Measurements from ENCODE around the gene PHYH. TPM values are rescaled to one million over a fixed set of nuclear protein-coding genes. Genes with fewer than 3 reads are reported as not detected.
A peak's percentile ranks its signal among the peaks of the same experiment; 100 is the strongest.

PHYH gene
- polyA plus RNA-seq, 3 donors = 5.5 to 19.6 (median 19.5) TPM

DNA sequence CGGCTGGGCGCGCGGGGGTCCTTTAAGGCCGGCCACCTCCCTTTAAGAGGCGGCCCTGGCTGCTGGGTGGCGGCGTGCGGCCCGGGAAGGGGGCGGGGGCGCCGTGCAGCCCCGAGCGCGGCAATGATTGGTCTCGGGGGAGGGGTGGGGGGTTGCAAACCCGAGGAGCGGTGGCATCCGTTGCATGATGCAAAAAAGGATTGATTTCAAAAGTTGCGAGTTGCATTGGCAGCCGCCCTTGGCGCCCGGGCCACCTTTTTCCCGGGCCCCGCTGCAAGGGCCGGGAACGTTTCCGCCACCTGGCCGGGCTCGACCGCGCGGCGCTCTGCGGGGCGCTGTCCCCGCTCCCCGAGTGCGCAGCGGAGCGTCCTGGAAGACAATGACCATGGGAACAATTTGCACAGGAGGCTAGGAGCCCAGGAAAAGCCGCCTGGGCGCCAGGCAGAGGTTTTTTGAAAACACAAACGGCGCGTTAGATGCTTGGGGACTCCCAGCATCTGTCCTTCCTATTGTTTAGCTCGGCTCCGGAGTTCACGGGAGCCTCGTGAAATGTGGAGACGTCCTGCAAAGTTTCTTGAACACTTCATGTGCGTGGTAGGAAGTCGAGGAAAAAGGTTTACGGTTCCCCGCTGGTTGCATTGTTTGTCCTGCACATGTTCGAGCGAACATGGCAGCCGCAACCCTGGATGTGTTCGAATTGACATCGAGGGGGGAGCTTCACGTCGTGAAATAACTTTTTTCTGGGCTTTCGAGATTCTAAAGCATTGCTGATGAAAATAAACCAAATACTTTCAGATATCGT, 48.6 kb upstream of the PHYH start, which contains the start of gene SEPHS1:
Gene SEPHS1 (minus strand): TSS at position 78 of the 802 bp plus-strand sequence. CDS start 3,343 bp downstream, outside the sequence.
- peak in 1 of 3 donors; percentile 32 for DNase-seq
- TF ChIP-seq, protein P1, sequence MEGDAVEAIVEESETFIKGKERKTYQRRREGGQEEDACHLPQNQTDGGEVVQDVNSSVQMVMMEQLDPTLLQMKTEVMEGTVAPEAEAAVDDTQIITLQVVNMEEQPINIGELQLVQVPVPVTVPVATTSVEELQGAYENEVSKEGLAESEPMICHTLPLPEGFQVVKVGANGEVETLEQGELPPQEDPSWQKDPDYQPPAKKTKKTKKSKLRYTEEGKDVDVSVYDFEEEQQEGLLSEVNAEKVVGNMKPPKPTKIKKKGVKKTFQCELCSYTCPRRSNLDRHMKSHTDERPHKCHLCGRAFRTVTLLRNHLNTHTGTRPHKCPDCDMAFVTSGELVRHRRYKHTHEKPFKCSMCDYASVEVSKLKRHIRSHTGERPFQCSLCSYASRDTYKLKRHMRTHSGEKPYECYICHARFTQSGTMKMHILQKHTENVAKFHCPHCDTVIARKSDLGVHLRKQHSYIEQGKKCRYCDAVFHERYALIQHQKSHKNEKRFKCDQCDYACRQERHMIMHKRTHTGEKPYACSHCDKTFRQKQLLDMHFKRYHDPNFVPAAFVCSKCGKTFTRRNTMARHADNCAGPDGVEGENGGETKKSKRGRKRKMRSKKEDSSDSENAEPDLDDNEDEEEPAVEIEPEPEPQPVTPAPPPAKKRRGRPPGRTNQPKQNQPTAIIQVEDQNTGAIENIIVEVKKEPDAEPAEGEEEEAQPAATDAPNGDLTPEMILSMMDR (IDR thresholded peaks at IDR 0.05) = no peak
- WGBS (ENCODE audit: insufficient coverage) = 0% methylated on average over 62 of the region's 65 CpGs
- Mint-ChIP-seq H3K4me3 (peak within 1 kb of the TSS; percentile 88 to 95), H3K36me3 (peaks cover 6 to 7% of the 10 kb centered on the region in 2 donors), H3K4me1 (peaks cover 38% of the 10 kb centered on the region), H3K27ac (peak within 1 kb of the TSS; percentile 30 to 83 (median 72)), H3K27me3 (ENCODE audit: low read depth in 3 of 3) (peaks cover 19 to 34% (median 29%) of the 10 kb centered on the region in 3 donors), H3K9me3 (no peaks in the 10 kb centered on the region)
- H2AFZ ChIP-seq (ENCODE audit: insufficient read depth, low read depth, low read length, poor library complexity, severe bottlenecking) = peak within 1 kb of the TSS; percentile 94
- intact Hi-C loops (cut with micrococcal nuclease) = loop anchor here in 1 of 2 donors (5.0 kb wide), 1 partner anchor 46 kb away; the partner anchor contains the start of gene PHYH
- H4K20me1 ChIP-seq (ENCODE audit: insufficient read depth, low read length) = no peaks in the 10 kb centered on the region
- H3K27me3 ChIP-seq (ENCODE audit: control insufficient read depth in 2 of 2, insufficient read depth in 2 of 2, low read length in 2 of 2) = peaks cover 3 to 24% of the 10 kb centered on the region in 2 donors
- peaks cover 0 to under 1% of the 10 kb centered on the region in 2 donors for H3K36me3 ChIP-seq (replicated peaks in 1 of 2; ENCODE audit: control insufficient read depth in 1 of 2, insufficient read depth in 2 of 2, low read length in 2 of 2)
- H3K27ac ChIP-seq (ENCODE audit: low read depth in 1 of 2, low read length in 2 of 2) = peak within 1 kb of the TSS; percentile 48 to 73
- H3K9me3 ChIP-seq (replicated peaks in 1 of 2; ENCODE audit: control insufficient read depth in 1 of 2, insufficient read depth in 1 of 2, low read length in 2 of 2) = no peaks in the 10 kb centered on the region
- H3K4me2 ChIP-seq (replicated peaks; ENCODE audit: extremely low read depth, low read length, poor library complexity, severe bottlenecking) = peak within 1 kb of the TSS; percentile 99
- H3K9ac ChIP-seq (ENCODE audit: insufficient read depth, low read length, poor library complexity, severe bottlenecking) = peak within 1 kb of the TSS; percentile 85
- H3K4me3 ChIP-seq (replicated peaks in 1 of 3; ENCODE audit: low read depth in 2 of 3, low read length in 3 of 3) = peak within 1 kb of the TSS; percentile 48 to 82 (median 64)
- H3K79me2 ChIP-seq (ENCODE audit: insufficient read depth, low read length) = peaks cover 38% of the 10 kb centered on the region
- H3K4me1 ChIP-seq (ENCODE audit: control insufficient read depth in 1 of 2, insufficient read depth in 2 of 2, low read length in 2 of 2) = peaks cover 33 to 40% of the 10 kb centered on the region in 2 donors

DNA sequence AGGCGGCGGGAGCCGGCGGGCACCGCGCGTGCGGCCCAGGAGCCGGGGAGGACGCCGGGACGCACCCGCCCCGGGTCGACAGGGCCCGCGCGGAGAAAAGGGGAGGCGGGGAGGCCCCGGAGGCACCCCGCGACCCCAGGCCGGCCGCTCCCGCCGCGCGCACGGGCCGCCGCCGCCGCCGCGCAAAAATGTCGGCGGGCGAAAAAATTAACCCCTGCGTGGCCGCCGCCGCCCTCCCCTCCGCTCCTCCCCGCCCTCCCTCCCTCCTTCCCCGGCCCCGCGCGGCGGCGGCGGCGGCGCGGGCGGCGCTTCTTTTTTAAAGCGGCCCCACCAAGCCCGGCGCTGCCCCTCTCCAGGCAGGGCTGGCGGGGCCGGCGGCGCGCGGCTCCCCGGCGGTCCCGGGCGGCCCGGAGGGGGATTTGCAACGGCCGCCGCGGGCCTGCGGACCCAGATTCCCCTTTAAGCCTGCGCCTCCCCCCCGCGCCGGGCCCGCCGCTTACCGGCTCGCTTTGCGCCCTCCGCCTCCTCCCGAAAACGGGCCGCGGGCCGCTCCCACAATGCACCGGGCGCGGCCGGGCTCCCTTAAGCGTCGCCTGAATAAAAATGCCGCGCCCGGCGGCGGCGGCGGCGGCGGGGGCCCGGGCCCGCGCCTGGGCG, 47.8 kb upstream of the PHYH start:
- H3K36me3 Mint-ChIP-seq = peaks cover 6 to 15% of the 10 kb centered on the region in 2 donors
- TF ChIP-seq, protein P1 (IDR thresholded peaks at IDR 0.05) = no peak
- Histone ChIP-seq H3K27ac (ENCODE audit: low read depth in 1 of 2, low read length in 2 of 2) (peak overlapping the region in 1 of 2 donors; percentile 36), H3K27me3 (ENCODE audit: control insufficient read depth in 2 of 2, insufficient read depth in 2 of 2, low read length in 2 of 2) (peaks cover 3 to 24% of the 10 kb centered on the region in 2 donors), H4K20me1 (ENCODE audit: insufficient read depth, low read length) (no peaks in the 10 kb centered on the region), H3K36me3 (replicated peaks in 1 of 2; ENCODE audit: control insufficient read depth in 1 of 2, insufficient read depth in 2 of 2, low read length in 2 of 2) (peaks cover 0 to 6% of the 10 kb centered on the region in 2 donors), H3K4me3 (replicated peaks in 1 of 3; ENCODE audit: low read depth in 2 of 3, low read length in 3 of 3) (peak overlapping the region in 2 of 3 experiments; percentile 48 to 82), H3K79me2 (ENCODE audit: insufficient read depth, low read length) (peaks cover 46% of the 10 kb centered on the region), H3K4me2 (replicated peaks; ENCODE audit: extremely low read depth, low read length, poor library complexity, severe bottlenecking) (peak overlapping the region; percentile 99), H3K4me1 (ENCODE audit: control insufficient read depth in 1 of 2, insufficient read depth in 2 of 2, low read length in 2 of 2) (peaks cover 33 to 40% of the 10 kb centered on the region in 2 donors), H3K9me3 (replicated peaks in 1 of 2; ENCODE audit: control insufficient read depth in 1 of 2, insufficient read depth in 1 of 2, low read length in 2 of 2) (no peaks in the 10 kb centered on the region), H2AFZ (ENCODE audit: insufficient read depth, low read depth, low read length, poor library complexity, severe bottlenecking) (peak overlapping the region; percentile 83), H3K9ac (ENCODE audit: insufficient read depth, low read length, poor library complexity, severe bottlenecking) (peak overlapping the region; percentile 85)
- H3K9me3 Mint-ChIP-seq = no peaks in the 10 kb centered on the region
- H3K4me3 Mint-ChIP-seq = peak overlapping the region in 1 of 2 donors; percentile 58
- H3K4me1 Mint-ChIP-seq = peaks cover 38% of the 10 kb centered on the region
- intact Hi-C loops (cut with micrococcal nuclease) = loop anchor here in 1 of 2 donors (5.0 kb wide), 1 partner anchor 45 kb away; the partner anchor contains the start of gene PHYH
- H3K27ac Mint-ChIP-seq = no peak overlapping the region
- peaks cover 19 to 28% (median 27%) of the 10 kb centered on the region in 3 donors for H3K27me3 Mint-ChIP-seq (ENCODE audit: low read depth in 3 of 3)
- DNase-seq = peak; percentile 58 to 64 (median 64)
- WGBS (ENCODE audit: insufficient coverage) = 0% methylated on average over 71 of the region's 109 CpGs

All from CD14-positive monocyte (primary cell).